ENCODE data around the gene GPHB5.

DNA sequence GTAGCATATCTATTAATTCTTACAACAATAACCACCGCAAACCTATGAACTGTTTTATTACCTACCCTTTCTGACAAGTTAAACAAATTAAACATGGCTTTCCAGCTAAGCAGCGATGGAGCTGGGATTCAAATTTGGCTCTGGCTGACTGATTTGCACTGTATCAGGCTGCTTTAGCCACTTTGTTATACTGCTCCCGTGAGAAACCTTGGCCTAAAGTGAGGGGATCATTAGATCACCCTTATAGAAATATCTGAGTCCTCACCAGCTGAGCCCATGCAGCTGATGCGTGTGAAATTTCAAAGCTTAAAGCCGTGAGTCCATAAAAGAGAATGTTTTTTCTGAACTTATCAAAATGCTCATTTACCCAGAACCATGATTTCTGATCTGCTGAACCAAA is 8.1 kb upstream of the GPHB5 start:
- TF ChIP-seq, protein P1, sequence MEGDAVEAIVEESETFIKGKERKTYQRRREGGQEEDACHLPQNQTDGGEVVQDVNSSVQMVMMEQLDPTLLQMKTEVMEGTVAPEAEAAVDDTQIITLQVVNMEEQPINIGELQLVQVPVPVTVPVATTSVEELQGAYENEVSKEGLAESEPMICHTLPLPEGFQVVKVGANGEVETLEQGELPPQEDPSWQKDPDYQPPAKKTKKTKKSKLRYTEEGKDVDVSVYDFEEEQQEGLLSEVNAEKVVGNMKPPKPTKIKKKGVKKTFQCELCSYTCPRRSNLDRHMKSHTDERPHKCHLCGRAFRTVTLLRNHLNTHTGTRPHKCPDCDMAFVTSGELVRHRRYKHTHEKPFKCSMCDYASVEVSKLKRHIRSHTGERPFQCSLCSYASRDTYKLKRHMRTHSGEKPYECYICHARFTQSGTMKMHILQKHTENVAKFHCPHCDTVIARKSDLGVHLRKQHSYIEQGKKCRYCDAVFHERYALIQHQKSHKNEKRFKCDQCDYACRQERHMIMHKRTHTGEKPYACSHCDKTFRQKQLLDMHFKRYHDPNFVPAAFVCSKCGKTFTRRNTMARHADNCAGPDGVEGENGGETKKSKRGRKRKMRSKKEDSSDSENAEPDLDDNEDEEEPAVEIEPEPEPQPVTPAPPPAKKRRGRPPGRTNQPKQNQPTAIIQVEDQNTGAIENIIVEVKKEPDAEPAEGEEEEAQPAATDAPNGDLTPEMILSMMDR (conservative IDR thresholded peaks at IDR 0.05), result no peak
- TF ChIP-seq EZH2 (IDR thresholded peaks at IDR 0.05; ENCODE audit: low read depth), result no peak
